HepG2 (cell line): ENCODE results near the gene NFE2L1. TPM values are rescaled to one million over a fixed set of nuclear protein-coding genes. Genes with fewer than 3 reads are reported as not detected.

Source experiments
- IRX3 ChIP-seq: sonication (generic); formaldehyde crosslinking; IDR thresholded peaks from 2 replicates; pipeline ENCODE4 v1.8.1; 2023; ENCODE audit warnings: mild to moderate bottlenecking, low read depth, missing genetic modification reagents, borderline replicate concordance
- MAFG ChIP-seq: sonication (generic); formaldehyde crosslinking; IDR thresholded peaks from 2 replicates; pipeline ENCODE4 v1.5.1; 2020; ENCODE audit warnings: mild to moderate bottlenecking, missing genetic modification reagents
- MXD3 ChIP-seq: IDR thresholded peaks from 2 replicates; pipeline ENCODE4 v1.6.1; 2016; ENCODE audit warnings: mild to moderate bottlenecking, missing biosample characterization, missing genetic modification reagents
- NAIF1 ChIP-seq: sonication (generic); formaldehyde crosslinking; IDR thresholded peaks from 2 replicates; pipeline ENCODE4 v1.5.0; 2020; ENCODE audit warnings: mild to moderate bottlenecking, missing genetic modification reagents, borderline replicate concordance
- NBN ChIP-seq: fragments of 450-650 bp; conservative IDR thresholded peaks from 2 replicates; pipeline ENCODE4 v1.6.1; 2017
- NFIB ChIP-seq: sonication (generic); formaldehyde crosslinking; IDR thresholded peaks from 2 replicates; pipeline ENCODE4 v1.9.0; 2021; ENCODE audit warnings: missing genetic modification reagents, mild to moderate bottlenecking, borderline replicate concordance
- NONO ChIP-seq, 2 experiments: fragments of 450-650 bp in 1 of 2; sonication (generic) in 1 of 2; formaldehyde crosslinking in 1 of 2; IDR thresholded peaks in 1 of 2; conservative IDR thresholded peaks in 1 of 2; 2 replicates each; pipeline versions ENCODE4 v1.6.1 to v1.8.0; 2017 to 2022; ENCODE audit warnings: mild to moderate bottlenecking in 1 of 2, missing genetic modification reagents in 1 of 2, moderate library complexity in 1 of 2
- NR2F1 ChIP-seq, 2 experiments: fragments of 450-650 bp in 1 of 2; formaldehyde crosslinking in 1 of 2; IDR thresholded peaks; 2 replicates each; pipeline versions ENCODE4 v1.5.0 to v1.6.1; 2016 to 2020; ENCODE audit warnings: mild to moderate bottlenecking in 1 of 2, missing compliant biosample characterization in 1 of 2, missing genetic modification reagents in 1 of 2, moderate library complexity in 1 of 2
- RELA ChIP-seq: sonication (generic); formaldehyde crosslinking; IDR thresholded peaks from 2 replicates; pipeline ENCODE4 v1.4.0; 2020; ENCODE audit warnings: missing genetic modification reagents
- REPIN1 ChIP-seq: sonication (generic); formaldehyde crosslinking; IDR thresholded peaks from 2 replicates; pipeline ENCODE4 v1.8.0; 2022; ENCODE audit warnings: missing genetic modification reagents, low read depth, mild to moderate bottlenecking, borderline replicate concordance
- SNAI1 ChIP-seq: sonication (generic); formaldehyde crosslinking; IDR thresholded peaks from 2 replicates; pipeline ENCODE4 v1.5.0; 2020; ENCODE audit warnings: mild to moderate bottlenecking, missing genetic modification reagents, borderline replicate concordance
- SUZ12 ChIP-seq: fragments of 150-350 bp; IDR thresholded peaks from 2 replicates; pipeline ENCODE4 v1.6.1; 2014; ENCODE audit warnings: low read depth, low read length
- TEAD3 ChIP-seq: optimal IDR thresholded peaks from 2 replicates; pipeline ENCODE3; 2016; ENCODE audit warnings: borderline replicate concordance
- ZMAT3 ChIP-seq: sonication (generic); formaldehyde crosslinking; conservative IDR thresholded peaks from 2 replicates; pipeline ENCODE4 v1.7.0; 2021; ENCODE audit warnings: missing genetic modification reagents
- ZNF33B ChIP-seq: sonication (generic); formaldehyde crosslinking; IDR thresholded peaks from 2 replicates; pipeline ENCODE4 v1.5.1; 2020; ENCODE audit warnings: mild to moderate bottlenecking, missing genetic modification reagents
- ZNF383 ChIP-seq: sonication (generic); formaldehyde crosslinking; IDR thresholded peaks from 2 replicates; pipeline ENCODE4 v1.4.0; 2020; ENCODE audit warnings: missing genetic modification reagents, mild to moderate bottlenecking, borderline replicate concordance
- ZNF432 ChIP-seq: sonication (generic); formaldehyde crosslinking; IDR thresholded peaks from 2 replicates; pipeline ENCODE4 v1.5.0; 2020; ENCODE audit warnings: missing genetic modification reagents, mild to moderate bottlenecking, borderline replicate concordance
- ZNF549 ChIP-seq: sonication (generic); formaldehyde crosslinking; IDR thresholded peaks from 2 replicates; pipeline ENCODE4 v1.5.0; 2020; ENCODE audit warnings: missing genetic modification reagents
- ZNF552 ChIP-seq: sonication (generic); formaldehyde crosslinking; IDR thresholded peaks from 2 replicates; pipeline ENCODE4 v1.9.0; 2022; ENCODE audit warnings: missing genetic modification reagents, mild to moderate bottlenecking, borderline replicate concordance
- ZNF576 ChIP-seq: sonication (generic); formaldehyde crosslinking; IDR thresholded peaks from 2 replicates; pipeline ENCODE4 v1.4.0; 2020; ENCODE audit warnings: mild to moderate bottlenecking, missing genetic modification reagents
- ZSCAN25 ChIP-seq: sonication (generic); formaldehyde crosslinking; IDR thresholded peaks from 2 replicates; pipeline ENCODE4 v1.8.0; 2022; ENCODE audit warnings: mild to moderate bottlenecking, missing genetic modification reagents
- polyA plus RNA-seq, 8 experiments: library from polyadenylated mRNA; depleted of rRNA in 3 of 8; stranded (reverse) in 7 of 8; unstranded in 1 of 8; fragments of >200 nt; fragmentation: Illumina TruSeq in 4 of 8; extraction: Trizol in 4 of 8; gene quantifications; 2 replicates each; pipeline versions ENCODE4 v1.2.1 to v1.2.3, GENCODE V29; 2011 to 2016; ENCODE audit warnings: low read depth in 4 of 8, missing spikeins in 1 of 8, mixed read lengths in 1 of 8; ENCODE audit not compliant: insufficient read depth in 1 of 8
- total RNA-seq, 5 experiments: library from RNA; depleted of rRNA; stranded (reverse); fragments of >200 nt; fragmentation: Illumina TruSeq; extraction: Trizol; gene quantifications; 2 replicates each; pipeline ENCODE4 v1.2.3, GENCODE V29; 2016; ENCODE audit warnings: low read depth in 1 of 5
- TF ChIP-seq, protein P1 (sequence below): IDR thresholded peaks from 2 replicates; pipeline ENCODE4 v1.6.1; 2016; ENCODE audit warnings: low read depth
- TF ChIP-seq, protein P2 (sequence below): sonication (generic); formaldehyde crosslinking; IDR thresholded peaks from 2 replicates; pipeline ENCODE4 v1.4.0; 2020; ENCODE audit warnings: mild to moderate bottlenecking, missing genetic modification reagents
- TF ChIP-seq, protein P3 (sequence below): sonication (generic); formaldehyde crosslinking; IDR thresholded peaks from 2 replicates; pipeline ENCODE4 v1.9.0; 2021; ENCODE audit warnings: missing genetic modification reagents, borderline replicate concordance

NFE2L1 gene
- total and polyA plus RNA-seq, 2 of the 13 experiments (the other 11 are each of a cell fraction or from before 2014, with no cell fraction given), result 67.0 to 234 TPM

DNA sequence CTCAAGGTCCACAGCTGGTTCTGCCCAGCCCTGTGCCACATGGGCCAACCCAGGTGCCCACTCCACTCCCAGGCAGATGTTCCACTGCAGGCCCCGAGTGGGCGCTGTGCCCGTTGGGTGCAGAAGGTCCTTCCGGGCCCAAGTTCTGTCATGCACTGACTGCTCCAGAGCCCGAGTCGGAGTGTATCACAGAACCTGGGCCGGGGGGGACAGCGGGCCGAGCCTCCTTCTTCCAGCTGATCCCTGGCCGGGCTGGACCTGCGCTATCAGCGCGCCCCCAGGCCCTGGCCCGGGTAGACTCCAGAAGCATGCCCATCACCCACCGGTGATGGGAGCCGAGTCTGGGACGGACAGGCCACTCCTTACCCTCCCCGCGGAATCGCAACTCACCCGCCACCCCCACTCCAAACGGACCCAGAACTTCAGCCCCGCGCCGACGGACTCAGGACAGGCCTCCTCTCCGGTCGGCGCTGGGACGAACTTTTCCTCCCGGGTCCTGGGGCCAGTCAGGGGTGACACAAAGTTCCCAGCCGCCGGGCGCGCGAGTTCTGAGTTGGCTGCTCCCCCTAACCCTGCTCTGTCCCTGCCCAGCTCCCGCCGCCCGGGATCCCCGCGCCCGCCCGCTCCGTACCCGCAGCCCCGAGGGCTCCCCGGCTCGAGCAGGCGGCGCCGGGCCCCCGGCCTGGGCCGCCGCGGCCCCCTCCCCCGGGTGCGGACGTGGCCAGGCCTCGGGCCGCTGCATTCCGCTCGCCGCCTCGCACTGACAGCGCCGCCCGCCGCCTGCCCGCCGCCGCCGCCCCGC lies 10.9 kb upstream of the NFE2L1 start, which contains the start of gene COPZ2 (continued):
- TF ChIP-seq NFIB (CRISPR knock-in tag) (no peak), ZNF383 (CRISPR knock-in tag) (no peak), REPIN1 (CRISPR knock-in tag) (peak; percentile 47; the same call in 1 of the 2 replicates), RELA (CRISPR knock-in tag) (no peak), NR2F1 (CRISPR knock-in tag; IDR thresholded peaks at IDR 0.05) (no peak), NAIF1 (CRISPR knock-in tag) (no peak), NBN (no peak), IRX3 (CRISPR knock-in tag) (no peak), ZSCAN25 (CRISPR knock-in tag) (peak; percentile 53; the same call in 1 of the 2 replicates), MAFG (CRISPR knock-in tag) (no peak), ZNF432 (CRISPR knock-in tag) (no peak), MXD3 (no peak), ZNF552 (CRISPR knock-in tag) (0 out of 2 replicates have a peak, but pooled peaks have one; percentile 20), SNAI1 (no peak), TEAD3 (CRISPR knock-in tag) (peak; percentile 20), ZNF576 (no peak), NONO (IDR thresholded peaks at IDR 0.05) (no peak), NONO (CRISPR knock-in tag; conservative IDR thresholded peaks at IDR 0.05) (no peak), ZNF549 (CRISPR knock-in tag) (no peak), ZMAT3 (0 out of 2 replicates have a peak, but pooled peaks have one; percentile 11), SUZ12 (no peak), ZNF33B (CRISPR knock-in tag) (peak; percentile 77; the same call in 1 of the 2 replicates)
- TF ChIP-seq, protein P1, sequence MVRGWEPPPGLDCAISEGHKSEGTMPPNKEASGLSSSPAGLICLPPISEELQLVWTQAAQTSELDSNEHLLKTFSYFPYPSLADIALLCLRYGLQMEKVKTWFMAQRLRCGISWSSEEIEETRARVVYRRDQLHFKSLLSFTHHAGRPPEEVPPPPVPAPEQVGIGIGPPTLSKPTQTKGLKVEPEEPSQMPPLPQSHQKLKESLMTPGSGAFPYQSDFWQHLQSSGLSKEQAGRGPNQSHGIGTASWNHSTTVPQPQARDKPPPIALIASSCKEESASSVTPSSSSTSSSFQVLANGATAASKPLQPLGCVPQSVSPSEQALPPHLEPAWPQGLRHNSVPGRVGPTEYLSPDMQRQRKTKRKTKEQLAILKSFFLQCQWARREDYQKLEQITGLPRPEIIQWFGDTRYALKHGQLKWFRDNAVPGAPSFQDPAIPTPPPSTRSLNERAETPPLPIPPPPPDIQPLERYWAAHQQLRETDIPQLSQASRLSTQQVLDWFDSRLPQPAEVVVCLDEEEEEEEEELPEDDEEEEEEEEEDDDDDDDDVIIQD (CRISPR knock-in tag), result no peak
- TF ChIP-seq, protein P2, sequence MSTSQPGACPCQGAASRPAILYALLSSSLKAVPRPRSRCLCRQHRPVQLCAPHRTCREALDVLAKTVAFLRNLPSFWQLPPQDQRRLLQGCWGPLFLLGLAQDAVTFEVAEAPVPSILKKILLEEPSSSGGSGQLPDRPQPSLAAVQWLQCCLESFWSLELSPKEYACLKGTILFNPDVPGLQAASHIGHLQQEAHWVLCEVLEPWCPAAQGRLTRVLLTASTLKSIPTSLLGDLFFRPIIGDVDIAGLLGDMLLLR, result no peak
- TF ChIP-seq, protein P3, sequence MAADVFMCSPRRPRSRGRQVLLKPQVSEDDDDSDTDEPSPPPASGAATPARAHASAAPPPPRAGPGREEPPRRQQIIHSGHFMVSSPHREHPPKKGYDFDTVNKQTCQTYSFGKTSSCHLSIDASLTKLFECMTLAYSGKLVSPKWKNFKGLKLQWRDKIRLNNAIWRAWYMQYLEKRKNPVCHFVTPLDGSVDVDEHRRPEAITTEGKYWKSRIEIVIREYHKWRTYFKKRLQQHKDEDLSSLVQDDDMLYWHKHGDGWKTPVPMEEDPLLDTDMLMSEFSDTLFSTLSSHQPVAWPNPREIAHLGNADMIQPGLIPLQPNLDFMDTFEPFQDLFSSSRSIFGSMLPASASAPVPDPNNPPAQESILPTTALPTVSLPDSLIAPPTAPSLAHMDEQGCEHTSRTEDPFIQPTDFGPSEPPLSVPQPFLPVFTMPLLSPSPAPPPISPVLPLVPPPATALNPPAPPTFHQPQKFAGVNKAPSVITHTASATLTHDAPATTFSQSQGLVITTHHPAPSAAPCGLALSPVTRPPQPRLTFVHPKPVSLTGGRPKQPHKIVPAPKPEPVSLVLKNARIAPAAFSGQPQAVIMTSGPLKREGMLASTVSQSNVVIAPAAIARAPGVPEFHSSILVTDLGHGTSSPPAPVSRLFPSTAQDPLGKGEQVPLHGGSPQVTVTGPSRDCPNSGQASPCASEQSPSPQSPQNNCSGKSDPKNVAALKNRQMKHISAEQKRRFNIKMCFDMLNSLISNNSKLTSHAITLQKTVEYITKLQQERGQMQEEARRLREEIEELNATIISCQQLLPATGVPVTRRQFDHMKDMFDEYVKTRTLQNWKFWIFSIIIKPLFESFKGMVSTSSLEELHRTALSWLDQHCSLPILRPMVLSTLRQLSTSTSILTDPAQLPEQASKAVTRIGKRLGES (CRISPR knock-in tag), result no peak
